UCSD-AML1 (cell line): ENCODE measurements around the gene TENM3.

Experiments
- DNase-seq: peaks from one replicate; lab custom pipeline; 2025; ENCODE audit not compliant: unreplicated experiment; lab: John Stamatoyannopoulos, UW

Gene TENM3

DNA sequence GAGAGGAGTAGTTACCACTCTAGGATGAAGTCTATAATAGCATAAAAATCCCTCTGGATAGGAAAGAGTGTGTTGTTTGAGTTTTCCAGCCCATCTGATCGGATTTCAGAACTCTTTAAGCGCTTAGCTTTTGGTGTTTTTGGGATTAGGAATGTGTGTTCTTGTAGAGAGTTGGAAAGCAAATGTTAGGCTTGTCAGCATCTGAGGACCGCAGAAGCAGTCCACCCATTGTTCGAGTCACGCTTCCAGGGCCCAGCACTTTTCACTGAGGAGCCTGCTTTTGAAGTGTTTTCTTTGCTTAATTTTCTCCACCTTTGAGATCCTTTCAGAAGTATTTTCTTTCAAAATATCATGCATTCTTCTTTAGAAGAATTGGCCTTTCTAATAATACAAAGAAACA lies 306.2 kb downstream of the TENM3 start:
- DNase-seq: no peak

DNA sequence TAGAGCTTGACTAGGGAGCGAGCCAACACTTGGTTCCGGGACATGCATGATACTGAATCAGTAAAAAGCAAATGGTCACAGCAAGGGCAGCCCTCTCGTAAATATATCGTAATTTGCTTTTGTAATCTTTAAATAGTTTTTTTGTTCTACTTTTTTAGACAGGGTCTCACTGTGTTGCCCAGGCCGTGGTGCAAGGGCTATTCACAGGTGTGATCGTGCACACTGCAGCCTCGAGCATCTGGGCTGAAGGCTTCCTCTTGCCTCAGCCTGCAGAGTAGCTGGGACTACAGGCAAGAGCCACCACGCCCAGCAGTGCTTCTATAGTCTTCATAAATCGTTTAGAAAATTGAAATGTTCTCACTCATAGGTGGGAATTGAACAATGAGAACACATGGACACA lies 309.7 kb downstream of the TENM3 start:
- no peak for DNase-seq

DNA sequence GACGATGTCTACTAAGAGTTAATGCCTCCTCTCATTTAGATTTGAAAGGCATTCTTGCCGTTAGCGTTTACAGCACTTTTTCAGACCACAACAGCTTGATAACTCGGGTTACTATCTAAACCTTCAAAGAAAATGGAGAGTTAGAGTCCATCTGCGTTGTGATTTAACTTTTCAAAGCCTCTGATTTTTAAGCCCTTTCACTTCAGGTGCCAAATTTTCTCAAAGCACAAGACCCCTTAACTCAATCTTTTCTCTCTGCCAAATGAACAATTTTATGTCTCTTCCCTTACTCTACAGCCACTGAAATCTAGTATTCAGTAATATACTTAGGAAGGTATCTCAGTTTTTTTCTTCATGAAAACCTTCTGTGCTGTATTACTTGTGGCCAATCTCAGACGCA lies 310.5 kb downstream of the TENM3 start:
- no peak for DNase-seq

GRCh38 chr4:182554736-182555135 lies 311.5 kb downstream of the TENM3 start:
- DNase-seq: no peak

GRCh38 chr4:182555997-182556418 lies 312.8 kb downstream of the TENM3 start:
- DNase-seq: no peak

GRCh38 chr4:182556580-182556979 lies 313.4 kb downstream of the TENM3 start:
- no peak for DNase-seq

GRCh38 chr4:182560358-182560757 lies 317.2 kb downstream of the TENM3 start:
- no peak for DNase-seq

DNA sequence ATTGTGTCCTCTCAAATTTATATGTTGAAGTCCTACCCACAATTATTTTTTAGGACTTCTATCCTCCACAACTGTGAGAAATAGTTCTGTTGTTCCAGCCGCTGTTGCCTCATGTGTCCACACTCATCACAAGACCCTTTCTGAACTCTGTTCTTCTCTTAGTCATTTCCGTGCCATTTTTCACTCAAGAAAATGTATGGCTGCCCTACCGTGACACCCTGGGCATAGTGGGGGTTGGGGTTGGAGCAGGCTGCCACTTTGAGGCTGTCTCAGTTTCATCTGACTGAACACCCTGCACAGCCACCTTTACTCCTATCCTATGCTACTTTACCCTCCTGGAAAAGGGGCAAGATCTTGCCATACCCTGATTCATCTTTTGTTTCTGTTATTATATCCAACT lies 319.1 kb downstream of the TENM3 start:
- no peak for DNase-seq

GRCh38 chr4:182564724-182565369 lies 321.6 kb downstream of the TENM3 start:
- no peak for DNase-seq

- no peak for DNase-seq
These were observed 323.9 kb downstream of the TENM3 start for GRCh38 chr4:182567119-182567518.

- DNase-seq: no peak
These were observed 326.4 kb downstream of the TENM3 start for GRCh38 chr4:182569561-182569960.

GRCh38 chr4:182574706-182575105 lies 331.5 kb downstream of the TENM3 start:
- DNase-seq: no peak

DNA sequence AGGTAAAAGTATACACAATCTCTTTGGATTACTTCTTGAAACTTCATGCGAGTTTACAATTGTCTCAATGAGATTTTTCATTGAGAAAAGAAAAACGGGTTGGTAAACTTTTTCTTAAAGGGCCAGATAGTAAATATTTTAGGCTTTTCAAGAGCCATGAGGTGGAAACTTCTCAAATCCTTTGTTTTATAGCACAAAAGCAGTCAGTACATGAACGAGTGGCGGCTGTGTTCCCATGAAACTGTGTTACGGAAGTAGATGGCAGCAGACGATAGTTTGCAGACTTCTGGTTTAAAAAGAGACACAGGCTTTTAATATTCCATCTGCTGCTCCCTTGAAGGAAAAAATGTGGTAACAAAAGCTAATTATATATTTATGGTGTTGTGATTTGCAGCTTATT lies 332.0 kb downstream of the TENM3 start:
- no peak for DNase-seq

DNA sequence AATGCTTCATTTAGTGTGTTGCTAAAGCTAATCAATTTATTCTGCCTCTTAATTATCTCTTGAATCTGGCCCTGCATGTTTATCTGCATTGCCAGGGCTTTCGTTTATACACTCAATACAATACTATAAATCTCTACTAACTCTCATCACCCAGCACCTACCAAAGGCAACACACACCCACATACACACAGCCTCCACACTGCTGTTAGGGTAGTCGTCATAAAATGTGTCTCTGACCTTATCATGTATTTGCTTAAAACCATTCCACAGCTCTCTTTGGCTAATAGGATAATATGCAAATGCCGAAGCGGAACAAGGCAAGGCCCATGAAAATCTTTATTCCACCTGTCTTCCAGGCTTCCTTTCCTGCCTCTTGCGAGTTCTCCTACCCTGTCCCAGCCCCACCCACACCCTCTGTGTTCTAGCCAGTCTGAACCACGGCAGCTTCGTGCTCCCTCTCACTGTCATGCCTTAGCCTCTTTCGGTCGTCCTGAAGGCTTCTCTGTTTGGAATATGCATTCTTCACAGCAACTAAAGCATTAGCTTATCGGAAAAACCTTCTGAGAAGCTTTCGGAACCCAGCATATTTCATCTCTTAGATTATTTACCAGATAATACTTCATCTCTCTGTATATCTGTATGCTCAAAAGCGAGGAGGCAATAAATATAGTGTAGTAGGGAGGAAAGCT lies 333.5 kb downstream of the TENM3 start:
- DNase-seq: no peak

GRCh38 chr4:182577411-182577810 lies 334.2 kb downstream of the TENM3 start:
- no peak for DNase-seq

DNA sequence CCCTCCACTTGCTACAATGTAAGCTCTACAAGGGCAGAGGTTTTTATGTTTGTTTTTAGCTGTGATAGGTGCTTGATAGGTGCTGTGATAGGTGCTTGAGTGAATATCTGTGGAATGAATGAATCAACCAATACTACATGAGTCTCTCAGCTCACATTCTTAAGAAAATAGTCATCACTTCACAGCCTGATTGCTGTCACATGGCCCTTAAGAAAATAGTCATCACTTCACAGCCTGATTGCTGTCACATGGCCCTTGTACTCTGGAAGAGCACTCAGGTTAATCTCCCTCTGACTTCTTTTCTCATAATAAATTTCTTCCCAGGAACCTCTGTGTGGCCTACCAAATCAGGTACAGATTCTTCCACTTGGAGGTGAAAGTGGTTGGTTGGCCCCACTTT lies 335.2 kb downstream of the TENM3 start:
- DNase-seq: no peak

DNA sequence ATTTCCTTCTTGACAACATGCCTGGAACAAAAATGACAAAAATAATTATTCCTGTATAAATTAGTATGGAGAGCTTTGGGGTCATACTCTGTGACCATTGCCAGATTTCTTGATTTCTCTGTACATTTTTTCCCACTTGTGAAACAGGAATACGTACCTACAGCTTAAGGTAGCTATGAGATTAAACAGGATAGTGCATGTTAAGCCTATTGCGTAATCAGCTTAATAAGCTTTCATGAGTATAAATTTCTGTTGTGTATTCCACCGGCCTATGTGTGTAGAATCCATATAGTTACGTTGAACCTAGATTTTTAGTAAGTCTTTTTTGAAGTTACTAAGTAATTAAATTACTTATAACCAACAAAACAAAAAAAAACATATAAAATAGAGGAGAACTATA lies 339.0 kb downstream of the TENM3 start:
- no peak for DNase-seq

GRCh38 chr4:182583703-182584415 lies 340.7 kb downstream of the TENM3 start:
- no peak for DNase-seq

- DNase-seq: no peak
These were observed 342.1 kb downstream of the TENM3 start for GRCh38 chr4:182585321-182585720.

GRCh38 chr4:182589100-182589499 lies 345.9 kb downstream of the TENM3 start:
- no peak for DNase-seq

DNA sequence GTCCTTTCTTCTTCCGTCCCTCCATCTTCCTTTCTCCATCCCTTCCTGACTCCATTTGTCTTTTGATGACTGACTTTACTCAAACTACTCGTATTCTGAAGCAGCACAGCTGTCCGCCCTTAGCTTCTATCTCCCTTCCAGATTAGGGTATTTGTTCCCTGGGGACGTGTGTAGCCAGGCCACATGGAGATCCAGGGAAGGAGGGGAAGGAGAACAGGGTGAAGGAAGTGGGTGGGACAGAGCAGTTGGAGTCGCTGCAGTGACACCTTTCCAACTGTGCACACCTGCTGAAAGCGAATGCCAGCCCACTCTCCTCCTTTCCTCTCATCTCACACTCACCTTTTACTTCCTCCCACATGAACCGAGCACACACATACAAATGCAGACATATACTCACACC lies 350.2 kb downstream of the TENM3 start:
- DNase-seq: no peak

DNA sequence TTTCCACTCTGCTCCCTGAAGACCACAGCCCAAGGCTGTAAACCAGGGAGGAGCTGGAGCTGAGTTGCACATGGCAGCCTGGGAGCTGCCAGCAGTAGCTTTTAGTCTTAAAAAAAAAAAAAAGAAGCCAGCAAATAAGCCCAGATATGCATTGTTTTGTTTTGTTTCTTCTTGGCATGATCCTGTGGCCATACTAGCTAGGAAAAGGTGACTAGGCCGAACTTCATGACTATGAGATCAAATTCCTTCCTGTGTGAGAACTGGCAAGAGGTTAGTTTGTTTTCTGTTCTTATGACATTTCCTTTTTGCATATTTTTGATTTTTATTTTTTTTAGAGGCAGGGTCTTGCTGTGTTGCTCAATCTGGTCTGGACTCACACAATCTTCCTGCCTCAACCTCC lies 350.7 kb downstream of the TENM3 start:
- DNase-seq: no peak
